HG02973 (cell line): ENCODE data around the gene C2orf74.
A peak's percentile ranks its signal among the peaks of the same experiment; 100 is the strongest.
"Not testable (repeated sequence)": the region's sequence is repeated elsewhere in the genome, so short reads cannot be mapped to it uniquely, and the experiment has no call there.

Source experiments
- ATAC-seq: cut with Tn5 transposase; IDR thresholded peaks from one replicate; pipeline ENCODE4 v1.9.1; 2021; ENCODE audit warnings: moderate library complexity; ENCODE audit not compliant: unreplicated experiment

C2orf74 gene

GRCh38 chr2:61161888-61162287, at the start of gene C2orf74:
Gene C2orf74 (plus strand): TSS chr2:61162188. CDS start chr2:61162515, 327 bp downstream.
- ATAC-seq = no peak

GRCh38 chr2:61114147-61114546, 47.8 kb upstream of the C2orf74 start:
- no peak for ATAC-seq

DNA sequence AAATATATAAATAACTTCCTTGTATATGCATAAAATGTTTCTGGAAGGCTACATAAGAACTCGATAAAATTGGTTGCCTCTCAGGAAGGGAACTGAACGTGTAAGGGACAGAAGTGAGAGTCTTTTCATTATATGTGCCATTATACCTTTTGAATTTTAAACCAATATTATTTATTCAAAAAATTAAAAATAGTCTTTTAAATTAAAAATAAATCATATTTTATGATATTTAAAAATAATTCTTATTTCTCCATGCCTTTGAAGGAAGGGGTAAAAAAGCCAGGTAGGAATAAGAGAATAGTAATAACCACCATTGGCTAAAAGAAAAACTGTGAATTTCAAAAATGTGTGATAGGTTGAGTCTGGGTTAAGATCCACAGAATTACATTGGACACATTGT, 45.7 kb upstream of the C2orf74 start:
- no peak for ATAC-seq

DNA sequence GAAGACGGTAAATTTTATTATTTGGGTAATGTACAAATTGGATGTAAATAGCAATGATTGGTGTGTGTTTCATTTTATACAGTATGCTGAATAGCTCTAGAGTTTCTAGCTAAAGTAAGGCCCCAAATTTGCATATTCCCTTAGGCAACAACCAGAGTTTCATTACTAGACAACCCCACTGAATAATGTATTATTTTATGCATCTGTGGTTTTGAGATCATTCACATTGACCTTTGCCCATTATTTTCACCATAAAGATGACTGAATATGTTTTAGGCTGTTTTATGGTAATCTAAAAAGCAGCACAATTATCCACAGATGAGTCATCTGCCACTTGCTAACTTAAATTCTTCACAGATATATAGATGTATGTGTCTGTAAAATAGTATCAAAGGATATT, 44.5 kb upstream of the C2orf74 start:
- no peak for ATAC-seq

GRCh38 chr2:61125123-61125710, 36.8 kb upstream of the C2orf74 start:
- ATAC-seq = no peak

- no peak for ATAC-seq
Observed at GRCh38 chr2:61125798-61126197, 36.2 kb upstream of the C2orf74 start.

DNA sequence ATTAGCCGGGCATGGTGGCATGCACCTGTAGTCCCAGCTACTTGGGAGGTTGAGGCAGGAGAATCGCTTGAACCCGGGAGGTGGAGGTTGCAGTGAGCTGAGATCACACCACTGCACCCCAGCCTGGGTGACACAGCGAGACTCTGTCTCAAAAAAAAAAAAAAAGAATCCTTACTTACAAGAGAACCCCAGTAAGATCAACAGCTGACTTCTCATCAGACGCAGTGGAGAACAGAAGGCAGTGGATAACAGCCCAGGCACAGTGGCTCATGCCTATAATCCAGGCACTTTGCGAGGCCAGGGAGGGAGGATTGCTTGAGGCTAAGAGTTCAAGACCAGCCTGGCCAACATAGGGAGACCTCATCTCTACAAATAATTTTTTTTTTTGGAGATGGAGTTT, 33.9 kb upstream of the C2orf74 start:
- ATAC-seq = not testable (repeated sequence)

DNA sequence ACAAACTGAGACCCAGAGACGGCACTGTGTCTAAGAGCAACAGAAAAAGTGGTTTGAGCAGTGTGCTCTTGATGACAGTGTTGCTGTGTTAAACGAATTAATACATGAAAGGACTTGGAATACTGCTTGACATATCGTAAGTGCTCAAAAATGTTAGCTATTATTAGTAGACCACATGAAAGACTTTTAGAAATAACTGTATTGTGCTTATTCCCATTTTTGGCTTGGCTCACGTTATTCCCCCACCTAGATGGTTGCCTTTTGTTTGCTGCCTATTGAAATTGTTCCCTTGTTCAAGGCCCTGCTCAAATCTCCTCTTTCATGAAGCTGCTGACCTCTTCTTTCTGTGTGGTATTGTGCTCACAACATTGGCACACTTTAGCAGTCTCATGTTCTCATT, 27.8 kb upstream of the C2orf74 start:
- no peak for ATAC-seq

DNA sequence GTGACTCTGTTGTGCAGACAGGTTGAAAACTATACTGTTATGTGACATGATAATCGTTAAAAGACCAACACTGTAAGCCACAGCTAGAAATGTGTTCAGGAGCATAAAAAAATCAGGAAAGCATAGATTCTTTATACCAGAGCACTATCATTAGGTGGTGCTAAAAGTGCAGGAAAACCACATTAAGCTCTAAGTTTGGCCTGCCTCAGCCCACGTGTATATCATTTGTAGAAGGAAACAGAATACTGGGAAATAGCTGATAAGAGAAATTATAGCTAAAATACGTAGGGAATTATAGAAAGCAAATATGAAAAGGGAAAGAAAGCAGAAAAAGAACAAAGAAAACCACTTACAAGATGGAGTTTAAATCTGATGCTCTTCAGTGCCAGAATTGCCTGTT, 26.5 kb upstream of the C2orf74 start:
- no peak for ATAC-seq

- ATAC-seq = no peak
Observed at GRCh38 chr2:61138859-61139258, 23.1 kb upstream of the C2orf74 start.

- ATAC-seq = no peak
Observed at GRCh38 chr2:61141151-61141550, 20.8 kb upstream of the C2orf74 start.

GRCh38 chr2:61144697-61145268, 17.2 kb upstream of the C2orf74 start:
- peak; percentile 90 for ATAC-seq

- ATAC-seq = no peak
Observed at GRCh38 chr2:61145990-61146389, 16.0 kb upstream of the C2orf74 start.

DNA sequence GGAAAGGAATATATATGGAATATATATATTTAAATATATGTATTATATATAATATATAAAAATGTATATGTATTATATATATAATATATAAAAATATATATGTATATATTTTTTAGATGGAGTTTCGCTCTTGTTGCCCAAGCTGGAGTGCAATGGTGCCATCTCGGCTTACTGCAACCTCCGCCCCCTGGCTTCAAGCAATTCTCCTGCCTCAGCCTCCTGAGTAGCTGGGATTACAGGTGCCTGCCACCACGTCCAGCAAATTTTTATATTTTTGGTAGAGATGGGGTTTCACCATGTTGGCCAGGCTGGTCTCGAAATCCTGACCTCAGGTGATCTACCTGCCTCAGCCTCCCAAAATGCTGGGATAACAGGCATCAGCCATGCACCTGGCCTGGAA, 13.9 kb upstream of the C2orf74 start:
- not testable (repeated sequence) for ATAC-seq

DNA sequence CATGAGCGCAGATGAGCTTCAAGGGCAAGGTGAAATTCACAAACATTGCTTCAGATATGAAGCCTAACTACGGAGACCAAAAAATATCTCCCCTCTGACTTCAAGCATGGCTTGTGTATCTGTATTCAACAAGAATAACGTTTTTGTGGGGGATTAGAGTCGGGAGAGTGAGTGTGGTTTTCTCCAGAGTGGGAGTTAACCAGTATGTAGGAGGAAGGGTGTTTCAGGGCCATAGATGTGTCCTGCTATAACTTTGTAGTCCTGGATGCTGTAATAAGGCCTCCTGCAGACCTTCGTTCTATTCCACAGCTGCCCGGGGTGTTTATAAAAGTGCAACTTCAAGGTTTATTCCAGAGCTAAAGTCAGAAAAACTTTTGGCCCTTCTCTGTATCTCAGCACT, 12.9 kb upstream of the C2orf74 start:
- no peak for ATAC-seq

DNA sequence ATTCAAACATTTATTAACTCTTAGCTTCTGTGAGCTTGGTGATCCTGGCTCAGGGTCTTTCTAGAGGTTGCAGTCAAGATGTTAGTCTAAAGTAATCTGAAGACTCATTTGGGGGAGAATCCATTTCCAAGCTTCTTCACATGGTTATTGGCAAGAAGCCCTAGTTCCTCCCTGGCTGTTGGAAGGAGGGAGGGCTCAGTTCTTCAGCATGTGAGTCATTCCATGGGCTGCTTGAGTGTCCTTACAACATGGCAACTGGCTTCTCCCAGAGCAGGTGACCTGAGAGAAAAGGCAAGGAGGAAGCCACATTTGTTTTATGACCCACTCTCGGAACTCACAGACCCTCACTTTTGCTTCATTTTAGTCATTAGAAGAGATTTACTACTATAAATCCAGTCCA, 10.6 kb upstream of the C2orf74 start:
- ATAC-seq = no peak

GRCh38 chr2:61157371-61158003, 4.5 kb upstream of the C2orf74 start:
- ATAC-seq = no peak

- no peak for ATAC-seq
Observed at GRCh38 chr2:61158356-61158955, 3.5 kb upstream of the C2orf74 start.

DNA sequence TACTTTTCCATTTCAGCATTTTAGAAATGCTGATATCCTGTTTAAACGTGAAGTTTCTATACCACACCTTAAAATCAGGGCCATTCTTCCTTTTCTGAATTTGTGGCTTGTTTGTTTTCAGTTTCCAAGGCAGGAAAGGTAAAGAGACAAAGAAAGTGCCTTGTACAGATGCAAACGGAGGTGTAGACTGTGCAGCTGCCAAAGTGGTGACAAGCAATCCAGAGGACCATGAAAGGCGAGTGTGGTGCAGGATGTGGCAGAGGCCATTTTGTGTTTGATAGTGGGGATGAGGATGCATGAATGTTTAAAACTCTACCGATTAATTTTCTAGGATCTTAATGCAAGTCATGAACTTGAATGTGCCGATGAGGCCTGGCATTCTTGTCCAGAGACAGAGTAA, 733 bp downstream of the C2orf74 start:
- no peak for ATAC-seq

DNA sequence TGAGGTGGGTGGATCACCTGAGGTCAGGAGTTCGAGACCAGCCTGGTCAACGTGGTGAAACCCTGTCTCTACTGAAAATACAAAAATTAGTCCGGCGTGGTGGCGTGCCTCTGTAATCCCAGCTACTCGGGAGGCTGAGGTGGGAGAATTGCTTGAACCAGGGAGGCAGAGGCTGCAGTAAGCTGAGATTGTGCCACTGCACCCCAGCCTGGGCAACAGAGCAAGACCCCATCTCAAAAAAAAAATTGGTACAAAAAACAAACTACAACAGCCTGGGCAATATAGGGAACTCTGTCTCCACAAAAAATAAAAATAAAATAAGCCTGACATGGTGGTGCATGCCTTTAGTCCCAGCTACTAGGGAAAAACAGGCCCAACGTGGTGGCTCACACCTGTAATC, 3.1 kb downstream of the C2orf74 start:
- not testable (repeated sequence) for ATAC-seq

DNA sequence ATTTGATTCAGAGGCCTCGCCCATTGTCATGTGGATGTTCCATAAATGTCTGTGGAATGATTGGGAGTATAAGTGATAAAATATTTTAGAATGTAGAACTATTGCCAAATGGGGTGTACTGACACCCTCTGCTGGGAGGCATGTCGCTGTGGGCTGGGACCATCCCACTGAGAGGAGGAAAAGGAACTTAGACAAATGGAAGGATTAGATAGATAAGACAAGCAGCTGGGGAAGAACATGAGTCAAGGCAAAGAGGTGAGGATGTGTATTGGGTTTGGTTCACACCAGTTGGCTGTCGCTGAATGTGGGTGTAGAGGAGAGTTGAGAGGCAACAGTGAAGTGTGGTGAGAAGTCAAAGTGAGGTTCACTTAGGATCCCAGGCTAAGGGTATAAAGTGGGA, 4.0 kb downstream of the C2orf74 start:
- no peak for ATAC-seq

DNA sequence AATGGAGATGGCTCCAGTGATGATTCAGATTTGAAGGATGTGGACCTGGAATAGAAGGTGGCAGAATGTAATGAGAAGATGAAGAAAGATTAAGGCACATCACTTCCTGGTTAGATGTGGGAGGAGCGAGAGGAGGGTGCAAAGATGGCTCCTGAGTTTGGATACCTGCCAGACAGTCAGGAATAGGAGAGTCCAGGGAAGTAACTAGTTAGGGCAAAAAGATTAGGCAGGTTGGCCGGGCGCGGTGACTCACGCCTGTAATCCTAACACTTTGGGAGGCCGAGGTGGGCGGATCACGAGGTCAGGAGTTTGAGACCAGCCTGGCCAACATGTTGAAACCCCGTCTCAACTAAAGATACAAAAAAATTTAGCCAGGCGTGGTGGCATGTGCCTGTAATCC, 5.6 kb downstream of the C2orf74 start:
- ATAC-seq = no peak
